Osteoblast (primary cell): ENCODE results near the gene FUT2. TPM values are rescaled to one million over a fixed set of nuclear protein-coding genes. Genes with fewer than 3 reads are reported as not detected.

Experiments used
- DNase-seq: peaks from one replicate; pipeline ENCODE4 v3.0.0; 2011; ENCODE audit warnings: low spot score, mixed read lengths; ENCODE audit not compliant: insufficient read length; ENCODE audit errors: missing footprints
- H2AFZ ChIP-seq: 2 replicates; pipeline ENCODE4 v1.6.0; 2011; ENCODE audit warnings: mild to moderate bottlenecking, low read length
- H3K27ac ChIP-seq: 2 replicates; pipeline ENCODE4 v1.5.1; 2011; ENCODE audit warnings: mild to moderate bottlenecking, low read depth, low read length, moderate library complexity
- H3K27me3 ChIP-seq: 2 replicates; pipeline ENCODE4 v1.6.0; 2012; ENCODE audit warnings: mild to moderate bottlenecking, control low read depth, inconsistent platforms, low read length, moderate library complexity; ENCODE audit not compliant: insufficient read depth
- H3K36me3 ChIP-seq: 2 replicates; pipeline ENCODE4 v1.5.1; 2011; ENCODE audit warnings: mild to moderate bottlenecking, low read length, control low read depth, moderate library complexity; ENCODE audit not compliant: insufficient read depth
- H3K4me1 ChIP-seq: 2 replicates; pipeline ENCODE4 v1.5.1; 2011; ENCODE audit warnings: mild to moderate bottlenecking, low read length, control low read depth, moderate library complexity; ENCODE audit not compliant: insufficient read depth
- H3K4me2 ChIP-seq: 2 replicates; pipeline ENCODE4 v1.6.0; 2011; ENCODE audit warnings: mild to moderate bottlenecking, low read length; ENCODE audit not compliant: insufficient read depth
- H3K4me3 ChIP-seq: fragments of 200-600 bp; sonication (generic); 3 replicates; pipeline ENCODE4 v1.5.1; 2012; ENCODE audit warnings: mild to moderate bottlenecking, low read length, inconsistent platforms; ENCODE audit not compliant: insufficient read depth
- H3K79me2 ChIP-seq: 2 replicates; pipeline ENCODE4 v1.6.0; 2012; ENCODE audit warnings: mild to moderate bottlenecking, low read length, control low read depth, inconsistent platforms; ENCODE audit not compliant: insufficient read depth
- H3K9me3 ChIP-seq: 2 replicates; pipeline ENCODE4 v1.5.1; 2011; ENCODE audit warnings: low read depth, low read length, control low read depth
- H4K20me1 ChIP-seq: 2 replicates; pipeline ENCODE4 v1.6.0; 2012; ENCODE audit warnings: mild to moderate bottlenecking, low read length, control low read depth; ENCODE audit not compliant: insufficient read depth
- CTCF ChIP-seq: IDR thresholded peaks from 2 replicates; pipeline ENCODE4 v1.5.1; 2011; ENCODE audit warnings: mild to moderate bottlenecking, low read depth, low read length, moderate library complexity; ENCODE audit errors: extremely low read depth
- total RNA-seq: library from RNA; depleted of rRNA; stranded (reverse); fragments of >200 nt; gene quantifications from 2 replicates; pipeline ENCODE4 v1.2.3, GENCODE V29; 2012

The FUT2 gene
- total RNA-seq, 1 donor, result not detected

GRCh38 chr19:48663667-48664066 lies 32.1 kb upstream of the FUT2 start:
- no peaks in the 10 kb centered on the region for H3K79me2 ChIP-seq
- DNase-seq, result peak; percentile 88
- H3K36me3 ChIP-seq, result no peaks in the 10 kb centered on the region
- no peak overlapping the region for H3K4me3 ChIP-seq
- TF ChIP-seq CTCF, result no peak
- no peaks in the 10 kb centered on the region for H3K9me3 ChIP-seq
- H2AFZ ChIP-seq, result no peak overlapping the region
- no peaks in the 10 kb centered on the region for H4K20me1 ChIP-seq
- H3K4me1 ChIP-seq, result peaks cover 3% of the 10 kb centered on the region
- peaks cover 2% of the 10 kb centered on the region for H3K27me3 ChIP-seq
- no peak overlapping the region for H3K27ac ChIP-seq
- H3K4me2 ChIP-seq, result no peak overlapping the region

- Histone ChIP-seq H4K20me1 (no peaks in the 10 kb centered on the region), H2AFZ (no peak overlapping the region), H3K36me3 (no peaks in the 10 kb centered on the region), H3K27me3 (peaks cover 2% of the 10 kb centered on the region), H3K4me1 (peaks cover 3% of the 10 kb centered on the region), H3K4me3 (no peak overlapping the region), H3K9me3 (no peaks in the 10 kb centered on the region), H3K27ac (no peak overlapping the region), H3K4me2 (no peak overlapping the region), H3K79me2 (no peaks in the 10 kb centered on the region)
- DNase-seq, result peak; percentile 52
- no peak for TF ChIP-seq CTCF
These were observed 31.3 kb upstream of the FUT2 start for GRCh38 chr19:48664476-48664875.

GRCh38 chr19:48665786-48666185 lies 30.0 kb upstream of the FUT2 start:
- peak; percentile 52 for DNase-seq
- peaks cover 2% of the 10 kb centered on the region for H3K27me3 ChIP-seq
- H3K4me3 ChIP-seq, result no peak overlapping the region
- H2AFZ ChIP-seq, result no peak overlapping the region
- H3K9me3 ChIP-seq, result no peaks in the 10 kb centered on the region
- TF ChIP-seq CTCF, result no peak
- no peak overlapping the region for H3K27ac ChIP-seq
- no peaks in the 10 kb centered on the region for H3K79me2 ChIP-seq
- no peaks in the 10 kb centered on the region for H4K20me1 ChIP-seq
- peaks cover 1% of the 10 kb centered on the region for H3K4me1 ChIP-seq
- H3K4me2 ChIP-seq, result no peak overlapping the region
- no peaks in the 10 kb centered on the region for H3K36me3 ChIP-seq

GRCh38 chr19:48668332-48668731 lies 27.4 kb upstream of the FUT2 start:
- H3K4me3 ChIP-seq, result no peak overlapping the region
- no peak for TF ChIP-seq CTCF
- H4K20me1 ChIP-seq, result no peaks in the 10 kb centered on the region
- H3K27ac ChIP-seq, result no peak overlapping the region
- no peaks in the 10 kb centered on the region for H3K79me2 ChIP-seq
- no peaks in the 10 kb centered on the region for H3K36me3 ChIP-seq
- peak; percentile 41 for DNase-seq
- H2AFZ ChIP-seq, result no peak overlapping the region
- H3K9me3 ChIP-seq, result no peaks in the 10 kb centered on the region
- no peak overlapping the region for H3K4me2 ChIP-seq
- peaks cover 2% of the 10 kb centered on the region for H3K27me3 ChIP-seq
- H3K4me1 ChIP-seq, result no peaks in the 10 kb centered on the region
